Endometrial microvascular endothelial cells (primary cell): ENCODE results near the gene AKAP6. TPM values are rescaled to one million over a fixed set of nuclear protein-coding genes. Genes with fewer than 3 reads are reported as not detected.
"Not testable (repeated sequence)": the region's sequence is repeated elsewhere in the genome, so short reads cannot be mapped to it uniquely, and the experiment has no call there.

Experiments used
- in situ Hi-C: cut with HindIII; loops from 2 replicates; pipeline ENCODE4 v1.10.0; 2017; ENCODE audit warnings: low sequenced_read_pairs, low pct_unique_long_range_greater_than_20kb; ENCODE audit errors: inconsistent ontology term
- total RNA-seq: library from RNA; depleted of rRNA; stranded (reverse); fragments of >200 nt; gene quantifications from one replicate; pipeline ENCODE4 v1.2.3, GENCODE V29; 2015; ENCODE audit errors: inconsistent ontology term

AKAP6 gene
- total RNA-seq, 1 donor from 2014 or later = under 0.01 TPM

DNA sequence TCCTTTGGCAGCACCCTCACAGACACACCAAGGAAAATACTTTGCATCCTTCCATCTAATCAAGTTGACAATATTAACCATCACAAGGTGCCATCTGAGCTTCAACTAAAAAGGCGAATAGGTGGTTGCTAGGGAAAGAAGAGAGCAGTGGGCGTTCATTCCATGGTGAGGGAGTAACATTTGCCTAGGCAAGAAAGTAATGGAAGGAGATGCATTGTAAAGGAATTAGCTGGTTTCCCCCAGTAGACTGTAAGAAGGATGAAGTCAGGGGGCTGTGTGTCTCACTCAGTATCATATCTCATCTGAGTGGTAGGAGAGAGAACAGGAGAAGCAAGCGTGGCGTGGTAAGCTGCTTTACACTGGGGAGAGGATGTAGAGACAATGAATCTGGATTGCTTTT lies 34.7 kb downstream of the AKAP6 start:
- in situ Hi-C loops = no loop called here

GRCh38 chr14:32364941-32365340 lies 35.8 kb downstream of the AKAP6 start:
- in situ Hi-C loops = no loop called here

DNA sequence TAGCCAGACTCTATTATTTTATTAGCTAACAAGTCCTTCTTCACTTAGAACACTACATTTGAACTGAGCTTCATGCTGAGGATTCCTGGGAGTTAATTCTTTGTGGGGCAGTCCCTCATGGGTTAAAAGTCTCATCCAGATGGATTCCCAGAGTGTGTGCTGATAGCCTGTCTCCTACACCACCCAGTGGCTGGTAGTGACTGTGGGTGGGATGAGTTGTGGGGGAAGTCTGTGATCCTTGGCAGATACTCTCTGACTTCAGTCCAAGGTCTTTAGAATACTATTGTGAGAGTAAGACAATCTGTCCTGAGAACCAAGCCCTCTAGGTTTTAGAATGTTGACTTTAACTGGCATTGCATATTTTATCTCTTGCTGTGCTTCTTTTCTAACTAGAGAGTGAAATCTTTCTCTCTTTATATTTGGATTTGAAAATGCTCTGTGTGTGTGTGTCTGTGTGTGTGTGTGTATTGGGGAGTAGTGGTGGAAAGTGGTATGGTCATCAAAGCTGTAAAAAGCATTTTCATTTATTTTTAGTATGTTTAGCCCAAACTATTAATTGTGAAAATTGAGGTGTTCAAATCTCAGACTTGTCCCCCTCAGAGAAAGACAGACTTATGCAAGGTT lies 37.3 kb downstream of the AKAP6 start:
- in situ Hi-C loops = no loop called here

DNA sequence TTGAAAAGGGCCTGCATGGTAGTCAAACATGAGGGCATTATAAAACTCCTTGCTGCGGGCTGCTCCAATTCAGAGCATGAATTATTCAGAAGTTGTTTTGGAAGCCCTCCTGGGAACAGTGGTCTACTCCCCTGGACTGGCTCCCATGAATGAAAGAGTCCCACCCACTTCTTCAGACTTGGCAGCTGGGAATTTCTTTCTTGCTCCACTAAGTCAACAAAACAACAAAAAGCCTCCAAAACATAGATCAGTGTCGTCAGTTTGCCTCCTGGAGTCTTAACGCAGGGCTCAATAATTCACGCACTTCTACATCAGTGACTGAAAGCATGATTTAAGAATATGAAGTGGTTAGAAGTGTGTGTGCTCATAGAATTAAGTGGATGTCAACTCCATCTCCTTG lies 37.9 kb downstream of the AKAP6 start:
- in situ Hi-C loops = no loop called here

GRCh38 chr14:32367516-32367915 lies 38.4 kb downstream of the AKAP6 start:
- in situ Hi-C loops = no loop called here

- in situ Hi-C loops = no loop called here
Measured at GRCh38 chr14:32368107-32368506, 39.0 kb downstream of the AKAP6 start.

- in situ Hi-C loops = no loop called here
Measured at GRCh38 chr14:32370714-32371113, 41.6 kb downstream of the AKAP6 start.

DNA sequence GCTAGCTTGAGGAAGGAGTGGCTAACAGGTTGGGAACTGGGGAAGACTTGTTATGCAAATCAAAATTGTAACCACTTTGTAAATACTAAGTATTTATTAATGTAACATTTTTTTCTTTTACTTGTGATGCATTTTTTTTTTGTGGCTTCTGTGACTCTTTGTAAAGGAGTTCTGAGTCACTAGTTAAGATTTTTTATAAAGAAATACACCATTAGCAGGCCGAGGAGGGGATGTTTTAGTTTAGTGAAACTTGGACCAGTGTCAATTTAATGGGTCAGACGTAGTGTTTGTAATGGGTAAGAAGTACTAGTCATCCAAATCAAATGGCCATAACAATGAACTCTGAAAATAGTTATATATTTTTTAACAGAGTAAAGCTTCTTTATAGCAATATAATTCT lies 43.1 kb downstream of the AKAP6 start:
- in situ Hi-C loops = no loop called here

DNA sequence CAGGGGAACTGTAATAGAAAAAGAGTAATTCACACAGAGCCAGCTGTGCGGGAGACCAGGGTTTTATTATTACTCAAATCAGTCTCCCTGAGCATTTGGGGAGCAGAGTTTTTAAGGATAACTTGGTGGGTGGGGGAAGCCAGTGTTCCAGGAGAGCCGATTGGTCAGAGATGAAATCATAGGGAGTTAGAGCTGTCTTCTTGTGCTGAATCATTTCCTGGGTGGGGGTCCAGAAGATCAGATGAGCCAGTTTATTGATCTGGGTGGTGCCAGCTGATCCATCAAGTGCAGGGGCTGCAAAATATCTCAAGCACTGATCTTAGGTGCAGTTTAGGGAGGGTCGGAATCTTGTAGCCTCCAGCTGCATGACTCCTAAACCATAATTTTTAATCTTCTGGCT lies 44.1 kb downstream of the AKAP6 start:
- in situ Hi-C loops = not testable (repeated sequence)

DNA sequence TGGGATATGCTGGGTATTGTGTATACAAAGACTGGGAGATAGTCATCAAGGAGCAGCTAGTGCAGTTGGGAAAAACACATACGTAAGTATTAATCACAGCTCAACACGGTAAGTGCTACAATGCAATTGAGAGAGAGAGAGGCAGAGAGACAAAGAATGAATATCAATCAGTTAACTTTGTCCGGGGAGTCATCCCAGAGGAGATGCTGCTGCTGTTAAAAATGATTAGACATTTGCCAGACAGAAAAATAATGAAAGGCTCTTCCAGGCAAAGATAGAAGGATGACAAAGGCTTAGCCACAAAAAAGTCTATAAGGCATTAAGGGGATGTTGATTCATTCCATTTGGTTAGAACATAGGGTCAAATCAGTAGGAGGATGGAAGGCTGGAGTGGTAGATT lies 45.1 kb downstream of the AKAP6 start:
- in situ Hi-C loops = no loop called here

- in situ Hi-C loops = no loop called here
Measured at GRCh38 chr14:32375663-32376062, 46.6 kb downstream of the AKAP6 start.

DNA sequence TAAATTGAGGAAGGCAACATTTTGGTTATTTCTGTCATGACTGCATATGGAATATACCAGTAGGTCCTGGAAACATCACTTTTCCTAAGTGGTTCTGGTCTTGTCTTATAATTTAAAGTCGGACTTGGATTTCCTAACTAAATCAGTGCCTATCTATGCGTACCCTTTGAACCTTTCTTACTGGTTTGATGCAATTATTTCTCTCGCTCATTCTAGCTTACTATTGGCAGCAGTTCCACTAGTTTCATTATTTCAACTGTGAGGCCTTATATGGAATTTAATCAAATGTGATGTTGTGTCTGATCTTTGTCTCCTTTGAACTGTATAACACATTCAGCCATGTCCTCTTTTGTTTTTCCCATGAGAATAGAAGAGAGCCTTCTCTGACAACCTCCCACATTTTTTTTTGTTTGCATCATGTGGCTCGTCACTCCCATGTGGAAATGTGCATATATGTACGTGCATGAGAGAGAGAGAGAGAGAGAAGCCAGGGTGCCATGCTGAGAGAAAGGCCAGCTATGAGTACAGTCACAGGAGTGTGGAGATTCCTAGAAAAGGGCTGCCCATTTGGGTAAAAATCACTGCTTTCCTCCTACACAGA lies 48.0 kb downstream of the AKAP6 start:
- in situ Hi-C loops = no loop called here

- in situ Hi-C loops = no loop called here
Measured at GRCh38 chr14:32378284-32378683, 49.2 kb downstream of the AKAP6 start.

DNA sequence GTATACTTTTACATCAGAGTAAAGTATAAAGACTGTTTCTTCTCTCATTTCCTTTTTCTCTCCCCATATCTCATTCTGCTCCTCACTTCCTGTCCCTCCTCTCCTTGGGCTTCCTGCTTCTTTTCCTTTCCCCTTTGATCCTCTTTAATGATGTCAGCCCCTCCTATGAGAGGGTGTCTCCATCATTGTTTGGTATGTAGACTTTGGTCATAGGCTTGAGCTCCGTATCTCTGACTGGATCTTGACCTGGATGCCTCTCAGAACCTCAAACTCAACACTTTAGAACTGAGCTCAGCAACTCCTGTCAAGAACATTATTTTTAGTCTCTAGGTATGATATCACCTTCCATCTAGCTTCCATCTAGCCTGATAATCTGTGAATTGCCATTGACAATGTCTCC lies 50.3 kb downstream of the AKAP6 start:
- in situ Hi-C loops = no loop called here

- in situ Hi-C loops = no loop called here
Measured at GRCh38 chr14:32381869-32382268, 52.8 kb downstream of the AKAP6 start.

DNA sequence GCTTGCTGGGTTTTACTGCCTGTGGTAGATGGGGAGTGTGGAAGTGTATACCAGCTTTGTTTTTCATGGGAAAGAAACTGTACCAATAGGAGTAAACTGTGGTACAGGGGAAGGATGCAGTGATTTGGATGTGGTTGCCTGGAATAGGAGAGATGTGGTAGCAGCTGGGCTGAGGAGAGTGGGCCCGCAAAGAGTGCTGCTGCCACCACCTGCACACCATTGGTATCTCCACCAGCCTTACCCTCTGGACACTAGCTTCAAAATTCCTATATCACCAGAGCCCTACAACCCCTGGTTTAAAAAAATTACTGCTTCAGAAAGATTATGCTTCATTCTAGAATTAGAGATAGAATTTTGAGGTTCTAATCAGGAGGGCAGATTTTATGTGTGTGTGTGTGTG lies 53.6 kb downstream of the AKAP6 start:
- in situ Hi-C loops = no loop called here

DNA sequence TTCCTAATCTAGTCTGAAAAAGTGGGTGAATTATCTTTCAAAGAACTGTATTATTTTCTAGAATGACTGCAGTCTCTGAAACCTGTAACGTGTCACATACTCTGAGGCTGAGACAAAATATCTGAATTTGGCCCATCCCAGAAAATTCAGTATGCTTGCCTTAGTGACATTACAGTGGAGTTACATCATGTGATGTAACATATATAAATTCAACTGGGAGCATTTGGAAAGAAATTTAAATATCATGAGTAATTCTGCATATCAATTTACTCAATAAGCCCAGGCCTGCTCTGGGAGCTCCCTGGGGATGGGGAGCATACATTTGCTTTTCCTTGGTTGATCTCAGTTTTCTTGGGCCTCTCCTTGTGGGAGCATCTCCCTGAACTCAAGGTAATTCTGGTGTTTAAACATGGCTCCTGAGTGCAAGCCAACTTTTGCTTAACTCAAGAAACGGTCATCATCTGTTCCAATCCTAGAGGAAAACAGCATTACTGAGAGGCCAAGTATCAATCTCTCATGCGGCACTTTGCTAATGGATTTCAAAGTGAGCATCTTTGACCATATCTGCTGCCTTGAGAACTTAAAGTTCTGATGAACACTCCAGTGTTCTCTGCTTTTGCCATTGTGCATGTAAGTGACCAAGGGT lies 54.4 kb downstream of the AKAP6 start:
- in situ Hi-C loops = no loop called here

DNA sequence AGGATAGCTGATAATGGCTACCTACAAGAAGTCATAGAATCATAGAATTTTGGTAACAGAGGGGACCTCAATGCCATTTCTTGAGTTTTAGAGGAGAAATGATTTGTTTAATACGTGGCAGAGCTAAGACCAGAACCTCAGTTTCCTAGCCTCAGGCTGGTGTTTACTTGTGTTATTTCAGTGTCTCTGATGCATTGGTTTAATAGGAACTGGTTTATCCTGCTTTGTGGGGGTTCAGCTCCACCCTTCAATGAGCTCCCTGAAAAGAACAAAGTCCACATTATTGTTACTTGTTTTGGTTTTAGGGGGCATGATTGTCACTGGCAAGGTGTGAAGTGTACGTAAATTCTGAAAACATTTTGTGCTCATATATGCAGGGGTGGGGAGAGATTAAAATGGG lies 55.4 kb downstream of the AKAP6 start:
- in situ Hi-C loops = no loop called here

- in situ Hi-C loops = not testable (repeated sequence)
Measured at GRCh38 chr14:32387295-32387694, 58.2 kb downstream of the AKAP6 start.

GRCh38 chr14:32393119-32393518 lies 64.0 kb downstream of the AKAP6 start:
- in situ Hi-C loops = no loop called here

DNA sequence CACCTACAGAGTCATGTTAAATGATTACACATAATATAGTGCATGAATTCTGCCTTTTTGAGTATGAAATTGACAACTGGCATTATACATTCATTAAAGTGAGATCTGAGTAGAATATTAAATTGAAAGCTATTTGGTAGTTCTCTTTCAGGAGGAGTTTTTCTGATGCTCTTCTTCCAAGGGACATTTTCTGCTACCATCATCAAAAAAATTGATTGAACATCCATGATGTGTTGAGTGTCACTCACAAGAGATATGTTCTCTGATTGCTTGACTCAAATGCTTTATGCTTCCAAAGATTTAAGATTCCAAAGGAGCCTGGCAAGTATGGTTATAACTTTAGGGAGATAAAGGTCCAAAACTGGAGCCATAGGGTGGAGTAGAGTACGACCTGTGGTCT lies 64.9 kb downstream of the AKAP6 start:
- in situ Hi-C loops = no loop called here
